GM18498 (cell line): Measurements from ENCODE around the gene CD84.
"Not testable (repeated sequence)": the region's sequence is repeated elsewhere in the genome, so short reads cannot be mapped to it uniquely, and the experiment has no call there.

Source experiments
- ATAC-seq: cut with Tn5 transposase; IDR thresholded peaks from one replicate; pipeline ENCODE4 v1.9.1; 2021; ENCODE audit warnings: mild to moderate bottlenecking, moderate library complexity; ENCODE audit not compliant: unreplicated experiment

CD84 gene

DNA sequence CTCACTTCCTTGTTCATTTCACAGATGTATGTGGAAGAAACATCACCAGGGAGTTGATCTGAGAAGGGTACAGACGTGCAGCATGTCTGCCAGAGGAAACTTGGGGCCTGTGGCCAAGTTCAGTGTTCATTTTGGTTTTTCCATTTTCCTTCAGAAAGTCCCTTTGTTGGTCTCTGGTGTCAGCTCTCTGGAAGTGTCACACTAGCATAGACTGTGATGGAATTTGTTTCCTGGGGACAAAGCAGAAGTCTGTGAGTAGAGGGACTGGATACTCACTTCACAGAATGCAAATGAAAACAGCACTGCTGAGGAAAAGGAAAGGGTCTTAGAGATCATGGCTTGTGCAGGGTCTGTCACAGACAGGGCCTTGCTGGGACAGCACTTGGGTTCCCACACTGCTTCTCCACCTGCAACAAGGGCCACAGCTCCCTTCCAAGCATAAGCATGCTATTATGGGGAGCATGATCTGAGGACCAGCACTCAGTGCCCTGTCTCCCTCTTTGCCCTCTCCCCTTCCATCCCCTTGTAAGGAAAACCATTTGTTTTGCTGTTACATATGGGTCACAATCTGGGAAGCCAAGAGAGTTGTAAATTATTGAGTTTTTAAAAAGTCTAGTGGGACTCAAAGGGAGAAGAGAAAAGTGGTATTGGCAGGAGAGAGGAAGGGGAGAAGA, 31.4 kb upstream of the CD84 start:
- ATAC-seq: no peak

DNA sequence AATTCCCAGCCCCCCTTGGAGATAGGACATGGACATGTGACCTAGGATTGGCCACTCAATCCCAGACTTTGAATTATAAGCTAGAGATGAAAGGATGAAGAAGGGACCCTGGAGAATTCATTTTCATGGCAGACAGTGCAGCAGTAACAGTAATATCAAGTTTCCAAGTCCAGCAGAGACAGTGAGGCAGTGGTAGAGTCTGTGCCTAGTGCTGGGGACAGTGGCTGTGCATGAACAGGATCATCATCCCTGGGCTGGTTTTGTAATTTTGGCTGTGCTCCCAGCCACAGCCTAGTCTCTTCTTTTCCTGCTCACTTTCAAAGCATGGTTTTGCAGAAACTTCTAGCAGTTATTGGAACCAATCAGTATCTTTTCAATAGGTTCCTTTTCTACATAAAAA, 29.6 kb upstream of the CD84 start:
- no peak for ATAC-seq

DNA sequence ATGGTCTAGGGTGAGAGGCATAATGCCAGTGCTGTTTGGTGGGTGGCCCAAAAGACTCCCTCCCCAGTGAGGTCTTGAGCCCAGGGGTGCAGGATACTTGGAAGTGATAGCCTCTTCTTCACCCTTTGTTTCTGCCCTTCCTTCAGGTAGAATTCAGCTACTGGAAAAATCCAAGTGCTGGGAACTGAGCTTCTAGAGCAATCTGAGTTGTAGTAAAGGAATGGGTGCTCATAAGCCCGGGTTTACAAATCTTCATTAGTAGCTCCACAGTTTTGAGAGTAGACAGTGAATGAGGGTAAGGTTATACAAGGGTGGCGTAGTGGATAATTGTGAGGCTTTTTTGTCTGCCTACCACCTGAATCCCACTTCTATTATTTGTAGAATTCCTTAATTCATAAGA, 29.2 kb upstream of the CD84 start:
- no peak for ATAC-seq

DNA sequence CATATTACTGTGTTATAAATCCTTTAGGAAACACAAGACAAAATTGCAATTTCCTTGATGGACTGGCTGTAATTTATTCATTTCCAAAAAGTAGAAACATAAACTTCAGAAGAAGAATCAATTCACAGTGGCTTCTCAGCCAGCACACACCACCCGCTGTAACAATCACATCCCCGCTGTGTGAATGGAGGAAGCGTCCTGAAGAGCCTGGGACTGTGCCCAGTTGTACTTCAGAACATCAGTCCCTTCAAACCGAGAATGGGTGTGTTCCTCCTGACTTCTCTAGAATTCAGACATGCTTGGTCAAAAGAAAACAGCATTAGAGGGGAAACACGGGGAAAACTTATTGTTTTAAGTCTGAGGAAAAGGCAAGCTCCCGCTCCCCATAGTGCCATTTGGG, 28.8 kb upstream of the CD84 start:
- ATAC-seq: no peak

DNA sequence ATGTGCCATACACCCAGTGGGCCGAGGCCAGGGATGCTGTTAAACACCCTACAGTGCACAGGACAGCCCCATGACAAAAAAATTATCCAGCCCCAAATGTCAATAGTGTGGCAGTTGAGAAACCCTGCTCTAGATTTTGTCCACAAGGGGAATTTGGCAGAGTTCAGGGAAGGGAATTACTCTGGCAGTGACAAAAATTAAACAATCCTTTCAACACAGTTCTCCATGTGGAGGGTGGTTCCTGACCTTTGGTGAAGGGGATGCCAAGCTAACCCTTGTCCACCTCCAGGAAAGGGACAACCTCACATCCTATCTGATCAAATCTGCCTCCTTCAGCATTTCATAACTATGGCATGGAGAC, 28.4 kb upstream of the CD84 start:
- peak; percentile 20 for ATAC-seq

DNA sequence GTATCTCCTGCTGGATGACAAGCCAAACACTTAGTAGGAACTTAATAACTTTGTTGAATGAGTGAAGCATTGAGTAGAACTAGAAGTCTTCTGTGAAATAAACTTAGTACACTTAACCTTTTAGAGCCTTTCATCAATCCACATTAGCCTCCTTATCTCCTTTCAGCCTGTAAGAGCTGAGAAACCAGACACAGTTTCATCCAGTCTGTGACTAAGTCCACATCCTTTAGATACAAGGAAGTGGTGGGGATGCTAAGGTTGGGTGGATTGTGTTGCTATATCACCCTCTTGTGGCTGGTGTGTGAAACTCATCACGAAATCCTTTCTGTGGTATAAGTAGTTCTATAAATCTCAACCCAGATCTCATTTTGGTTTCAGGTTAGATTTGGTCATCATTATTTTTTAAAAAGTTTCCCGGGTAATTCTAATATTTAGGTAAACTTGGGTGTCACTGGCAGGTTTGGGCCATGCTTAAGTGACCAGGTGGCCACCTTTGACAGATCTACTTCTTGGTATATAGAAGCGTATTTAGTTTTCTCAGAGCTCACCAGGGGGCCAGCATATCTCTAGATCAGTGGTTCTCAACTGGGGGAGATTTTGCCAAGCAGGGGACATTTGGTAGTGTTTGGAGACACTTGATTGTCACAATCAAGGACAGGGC, 27.8 kb upstream of the CD84 start:
- ATAC-seq: peak; percentile 70

DNA sequence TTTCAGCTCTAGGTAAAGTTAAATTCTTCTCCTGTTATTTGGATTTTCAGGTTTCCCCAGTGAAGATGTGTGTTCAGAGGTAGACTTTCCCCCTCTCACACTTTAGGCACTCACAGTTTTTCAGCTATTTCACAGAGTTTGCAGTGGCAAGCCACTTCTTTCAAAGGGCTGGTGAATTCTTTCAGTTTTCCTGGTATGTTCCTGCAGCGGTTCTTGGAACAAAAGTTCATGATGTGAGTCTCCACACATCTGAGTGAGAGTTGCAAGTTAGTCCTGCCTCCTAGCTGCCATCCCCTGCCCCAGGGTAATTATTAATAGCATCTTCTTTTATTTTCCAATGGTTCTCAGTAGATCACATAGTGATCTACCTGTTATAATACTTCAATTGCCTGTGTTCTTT, 27.3 kb upstream of the CD84 start:
- ATAC-seq: peak; percentile 3

DNA sequence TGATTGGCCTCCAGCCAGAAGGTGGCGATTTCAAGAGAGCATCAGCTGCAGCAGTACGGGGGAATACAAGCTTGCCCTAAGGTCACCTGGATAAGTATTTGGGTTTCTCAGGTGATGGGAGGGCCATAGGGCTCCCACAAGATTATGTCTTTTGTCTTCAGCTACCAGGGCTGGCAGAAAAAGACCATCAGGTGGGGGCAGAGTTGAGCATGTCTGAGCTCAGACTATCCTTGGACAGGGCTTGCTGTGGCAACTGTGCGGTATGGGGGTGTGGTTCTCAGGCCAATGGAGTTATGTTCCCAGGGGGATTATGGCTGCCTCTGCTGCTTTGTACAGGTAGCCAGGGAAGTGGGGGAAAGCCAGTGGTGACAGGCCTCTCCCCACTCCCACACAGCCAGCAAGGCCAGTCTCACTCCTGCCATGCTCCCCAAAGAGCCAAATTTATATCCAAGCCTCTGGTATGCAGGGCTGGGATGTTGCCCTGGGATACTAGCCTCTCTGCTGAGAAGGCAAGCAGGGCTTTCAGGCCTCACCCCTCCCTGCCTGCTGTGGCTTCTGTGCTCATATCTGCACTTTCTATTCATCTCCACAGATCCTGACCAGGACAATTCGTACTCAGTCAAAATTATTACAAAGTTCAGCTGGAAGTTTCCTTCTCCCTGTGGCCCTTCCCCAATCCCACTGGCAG, 26.6 kb upstream of the CD84 start:
- ATAC-seq: no peak

DNA sequence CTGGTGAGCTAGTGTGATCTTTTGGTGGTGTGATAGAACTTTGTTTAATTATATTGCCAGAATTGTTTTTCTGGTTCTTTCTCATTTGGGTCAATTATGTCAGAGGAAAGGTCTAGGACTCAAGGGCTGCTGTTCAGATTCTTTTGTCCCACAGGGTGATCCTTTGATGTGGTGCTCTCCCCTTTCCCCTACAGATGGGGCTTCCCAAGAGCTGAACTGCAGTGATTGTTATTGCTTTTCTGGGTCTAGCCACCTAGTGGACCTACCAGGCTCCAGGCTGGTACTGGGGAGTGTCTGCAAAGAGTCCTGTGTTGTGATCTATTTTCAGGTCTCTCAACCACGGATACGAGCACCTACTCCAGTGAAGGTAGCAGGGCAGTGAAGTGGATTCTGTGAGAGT, 25.9 kb upstream of the CD84 start:
- no peak for ATAC-seq

DNA sequence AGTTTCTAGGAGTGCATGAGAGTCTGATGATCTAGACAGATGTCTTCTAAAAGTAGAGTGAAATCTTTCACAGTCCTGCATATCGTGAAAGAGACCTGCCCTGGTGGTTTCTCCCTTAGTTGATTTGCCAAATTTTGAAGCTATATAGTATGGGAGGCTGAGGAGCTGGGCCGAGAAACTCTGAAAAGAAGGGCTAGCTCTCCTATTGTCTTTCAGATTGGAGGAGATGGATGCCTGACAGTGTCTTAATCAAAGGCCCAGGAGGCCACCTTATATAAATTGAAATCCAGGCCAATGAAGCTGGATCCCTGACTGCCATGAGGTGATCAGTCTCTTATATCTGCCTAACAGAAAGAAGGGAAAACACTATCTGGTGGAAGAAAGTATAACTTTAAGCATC, 18.4 kb upstream of the CD84 start:
- no peak for ATAC-seq

DNA sequence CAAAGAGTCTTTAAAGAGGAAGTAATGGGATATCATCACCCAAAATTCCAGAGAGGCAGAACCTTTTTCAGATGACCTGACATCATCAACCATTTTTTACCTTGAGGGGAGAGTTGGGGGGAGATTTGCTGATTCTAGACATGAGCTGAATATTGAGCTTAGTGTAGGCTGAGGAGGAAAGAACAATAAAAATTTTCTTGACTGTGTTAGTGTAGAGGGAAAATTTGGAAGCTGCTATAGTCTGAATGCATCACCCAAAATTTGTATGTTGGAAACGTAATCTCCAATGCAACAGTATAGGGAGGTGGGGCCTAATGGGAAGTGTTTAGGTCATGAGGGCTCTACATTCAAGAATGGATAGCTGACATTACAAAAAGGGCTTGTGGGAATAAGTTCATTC, 17.8 kb upstream of the CD84 start:
- no peak for ATAC-seq

DNA sequence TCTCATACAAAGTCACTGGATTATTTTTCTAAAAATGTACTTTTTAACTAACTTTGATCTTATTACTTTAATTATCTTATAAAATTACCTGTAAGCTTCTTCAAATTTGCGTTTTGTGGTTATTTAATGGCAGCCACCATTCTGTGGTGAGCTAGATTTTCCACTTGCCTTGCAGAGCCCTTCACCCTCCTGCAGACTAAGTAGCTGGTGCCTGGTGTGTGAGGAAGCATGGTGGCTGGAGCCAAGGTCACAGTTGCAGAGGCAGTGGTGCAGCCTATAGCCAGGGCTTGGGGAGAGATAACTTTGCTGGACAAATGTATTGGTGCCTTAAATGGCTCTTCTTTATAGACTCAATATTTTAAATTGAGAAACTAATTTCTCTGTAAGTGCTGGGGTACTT, 11.2 kb upstream of the CD84 start:
- no peak for ATAC-seq

DNA sequence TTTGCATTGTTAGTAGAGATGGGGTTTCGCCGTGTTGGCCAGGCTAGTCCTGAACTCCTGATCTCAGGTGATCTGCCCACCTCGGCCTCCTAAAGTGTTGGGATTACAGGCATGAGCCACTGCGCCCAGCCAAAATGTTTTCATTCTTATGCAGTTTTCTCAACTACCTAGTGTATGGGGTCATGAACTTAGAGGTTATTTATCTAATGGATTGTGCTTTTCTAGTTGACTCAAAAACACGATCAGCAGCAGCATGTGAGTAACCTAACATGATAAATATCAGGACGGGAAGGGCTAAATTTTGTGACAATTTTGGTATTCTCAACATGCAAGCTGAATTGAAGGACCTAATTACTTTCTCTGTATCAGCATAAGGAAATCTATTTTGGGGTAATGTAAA, 9.2 kb upstream of the CD84 start:
- ATAC-seq: no peak

DNA sequence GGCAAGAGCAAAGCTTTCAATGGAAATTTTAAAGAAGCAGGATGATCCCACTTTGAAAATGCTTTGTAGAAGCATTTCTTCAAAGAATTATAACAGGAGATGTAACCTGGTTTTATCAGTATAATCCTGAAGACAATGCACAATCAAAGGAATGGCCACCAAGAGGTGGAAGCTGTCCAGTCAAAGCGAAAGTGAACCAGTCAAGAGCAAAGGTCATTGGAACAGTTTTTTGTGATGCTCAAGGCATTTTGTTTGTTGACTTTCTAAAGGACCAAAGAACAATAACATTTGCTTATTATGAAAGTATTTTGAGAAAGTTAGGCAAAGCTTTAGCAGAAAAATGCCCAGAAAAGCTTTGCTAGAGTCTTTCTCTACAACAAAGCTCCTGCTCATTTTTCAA, 5.5 kb upstream of the CD84 start:
- no peak for ATAC-seq

DNA sequence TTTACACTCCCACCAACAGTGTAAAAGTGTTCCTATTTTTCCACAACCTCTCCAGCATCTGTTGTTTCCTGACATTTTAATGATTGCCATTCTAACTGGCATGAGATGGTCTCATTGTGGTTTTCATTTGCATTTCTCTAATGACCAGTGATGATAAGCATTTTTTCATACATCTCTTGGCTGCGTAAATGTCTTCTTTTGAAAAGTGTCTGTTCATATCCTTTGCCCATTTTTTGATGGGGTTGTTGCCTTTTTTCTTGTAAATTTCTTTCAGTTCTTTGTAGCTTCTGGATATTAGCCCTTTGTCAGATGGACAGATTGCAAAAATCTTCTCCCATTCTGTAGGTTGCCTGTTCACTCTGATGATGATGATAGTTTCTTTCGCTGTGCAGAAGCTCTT, 3.7 kb upstream of the CD84 start:
- ATAC-seq: not testable (repeated sequence)

DNA sequence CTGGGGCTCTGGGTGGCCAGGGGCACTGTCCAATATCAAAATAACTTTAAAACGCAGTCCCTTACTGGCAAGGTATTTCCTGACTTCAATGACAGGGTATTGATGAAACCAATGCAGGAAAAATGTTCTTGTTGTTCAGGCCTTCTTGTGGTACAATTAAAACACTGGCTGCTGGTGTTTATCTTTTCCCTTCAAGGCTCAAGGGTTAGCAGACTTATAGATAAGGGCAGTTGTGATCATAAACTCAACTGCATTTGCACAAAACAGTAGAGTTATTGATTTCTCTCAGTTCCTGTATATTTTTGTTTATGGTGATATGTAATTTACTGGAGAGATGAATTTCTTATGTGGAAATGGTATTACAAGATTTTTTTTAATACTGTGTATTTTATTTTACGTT, 2.7 kb upstream of the CD84 start:
- no peak for ATAC-seq

DNA sequence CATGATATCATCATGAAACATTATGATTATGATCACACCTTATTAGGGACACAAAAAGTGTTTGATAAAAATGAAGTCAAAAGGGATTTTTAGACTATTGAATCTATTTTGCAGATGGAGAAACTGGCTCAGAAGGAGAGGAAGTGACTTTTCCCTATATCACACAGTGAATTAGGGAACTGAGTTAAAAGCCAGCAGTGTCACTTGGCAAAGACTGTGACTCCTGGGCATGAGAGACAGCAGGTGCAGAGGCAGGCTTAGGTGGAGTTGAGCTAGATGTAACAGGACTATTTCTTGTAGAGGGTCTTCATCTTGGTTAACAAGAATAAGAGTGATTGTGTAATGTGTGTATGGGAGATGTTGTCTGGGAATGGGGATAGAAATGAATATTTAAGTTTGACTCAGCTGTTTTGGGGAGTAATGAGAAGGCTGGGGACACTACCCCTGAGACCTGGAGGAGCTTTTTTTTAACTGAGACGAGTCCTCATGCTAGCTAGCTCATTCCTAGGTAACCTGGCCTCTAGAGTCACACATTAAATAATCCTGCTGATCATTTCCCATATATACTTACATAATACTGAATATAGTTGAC, 1.0 kb upstream of the CD84 start:
- no peak for ATAC-seq

DNA sequence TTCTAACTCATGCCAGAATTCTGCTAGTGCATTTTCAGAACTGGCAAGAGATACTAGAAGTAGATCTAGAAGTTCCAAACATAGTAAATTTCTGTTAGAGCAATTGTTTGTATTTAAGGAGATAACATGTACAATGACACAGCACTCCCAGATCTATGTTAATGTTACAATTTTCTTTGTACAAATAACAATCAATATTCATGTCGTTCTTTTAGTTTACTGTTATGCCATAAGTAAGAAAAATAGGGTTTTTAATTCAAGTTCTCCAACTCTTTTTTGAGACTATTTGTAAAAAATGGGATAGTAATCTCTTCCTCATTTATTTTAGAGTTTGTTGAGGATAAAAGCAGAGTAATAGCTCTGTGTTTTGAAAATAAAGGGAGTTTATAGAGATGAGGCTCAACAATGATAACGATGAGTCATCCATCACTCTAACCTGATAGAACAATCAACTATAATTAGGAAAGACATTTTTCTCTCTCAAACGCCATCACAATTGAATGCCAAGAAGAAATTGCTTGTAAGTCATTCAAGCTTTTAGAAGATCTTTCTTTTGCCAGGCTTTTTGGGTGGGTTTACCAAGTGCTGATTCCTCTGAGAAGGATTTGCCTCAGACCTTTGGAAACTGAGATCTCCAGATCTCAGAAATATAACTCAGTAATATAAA, 638 bp downstream of the CD84 start:
- no peak for ATAC-seq

DNA sequence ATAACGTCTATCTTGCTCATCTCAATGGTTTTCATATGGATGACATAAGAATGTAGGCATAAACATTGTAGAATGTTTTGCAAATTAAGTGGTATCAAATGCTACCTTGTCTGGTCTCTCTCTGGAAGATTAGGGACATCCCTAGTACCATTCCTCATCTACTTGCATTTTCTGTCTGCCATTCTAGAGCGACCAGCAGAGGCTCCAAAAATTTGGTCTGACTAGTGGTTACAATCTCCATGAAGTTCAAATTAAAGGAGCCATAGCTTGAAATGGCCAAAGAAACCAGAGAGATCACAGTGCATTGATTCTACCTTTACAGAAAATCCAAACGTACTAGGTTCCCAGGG, 1.1 kb downstream of the CD84 start:
- no peak for ATAC-seq

DNA sequence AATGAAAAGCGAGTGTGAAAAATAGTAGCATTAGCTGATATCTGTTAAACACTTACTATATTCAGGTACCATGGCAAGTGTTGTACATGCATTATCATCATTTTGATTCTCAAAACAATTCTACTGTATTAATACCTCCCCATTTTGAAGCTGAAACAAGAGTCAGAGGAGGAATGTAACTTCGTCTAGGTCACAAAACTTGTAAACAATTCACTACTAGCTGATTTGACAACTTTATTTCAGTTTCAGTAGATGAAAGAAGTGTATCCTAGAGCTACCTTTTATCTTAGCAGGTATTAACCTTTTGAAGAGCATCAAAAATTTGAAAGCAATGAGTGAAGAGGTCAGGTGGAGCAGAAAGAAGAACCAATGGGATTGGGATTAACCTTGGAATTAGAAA, 1.6 kb downstream of the CD84 start:
- ATAC-seq: no peak

DNA sequence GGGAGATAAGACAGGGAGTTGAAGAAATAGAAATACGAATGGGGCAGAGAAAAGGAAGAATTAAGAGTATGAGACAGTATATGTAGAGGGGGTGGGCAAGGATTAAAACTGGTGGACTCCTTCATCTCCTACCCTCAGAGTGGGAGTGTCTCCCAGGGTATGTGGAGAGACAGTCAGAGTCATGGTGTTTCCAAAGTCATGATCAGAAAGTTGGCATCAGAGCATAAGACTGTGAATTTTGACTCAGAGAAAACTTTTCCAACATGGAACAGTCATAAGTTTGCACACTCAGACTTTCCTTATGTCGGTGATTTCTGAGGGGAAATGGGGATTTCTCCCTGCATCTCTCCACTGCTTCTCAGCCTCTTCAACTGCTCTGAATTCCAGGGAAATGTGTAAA, 2.4 kb downstream of the CD84 start:
- no peak for ATAC-seq

DNA sequence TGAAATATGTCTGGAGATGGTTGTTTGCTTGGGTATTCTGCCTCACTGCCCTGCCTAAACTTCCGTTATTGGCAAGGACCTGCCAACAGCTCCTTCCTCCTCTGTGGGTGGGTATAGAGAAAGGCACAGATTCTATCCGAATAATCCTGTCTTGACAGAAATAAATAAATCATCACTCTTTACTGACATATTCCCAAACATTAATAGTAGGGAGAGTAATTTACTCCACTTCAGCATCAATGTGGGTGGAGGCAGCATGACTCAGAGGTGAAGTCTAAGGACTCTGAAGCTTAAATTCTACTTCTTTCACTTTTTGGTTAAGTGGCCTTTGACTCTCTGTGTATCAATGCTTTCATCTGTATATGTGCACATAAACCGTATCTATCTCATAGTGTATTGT, 2.9 kb downstream of the CD84 start:
- ATAC-seq: no peak
